Measurements from ENCODE around the gene DNAJC11. TPM values are rescaled to one million over a fixed set of nuclear protein-coding genes. Genes with fewer than 3 reads are reported as not detected.

The DNAJC11 gene
- total and polyA plus RNA-seq, 4 experiments from 2014 or later: 10.5 to 41.6 (median 31.7) TPM

DNA sequence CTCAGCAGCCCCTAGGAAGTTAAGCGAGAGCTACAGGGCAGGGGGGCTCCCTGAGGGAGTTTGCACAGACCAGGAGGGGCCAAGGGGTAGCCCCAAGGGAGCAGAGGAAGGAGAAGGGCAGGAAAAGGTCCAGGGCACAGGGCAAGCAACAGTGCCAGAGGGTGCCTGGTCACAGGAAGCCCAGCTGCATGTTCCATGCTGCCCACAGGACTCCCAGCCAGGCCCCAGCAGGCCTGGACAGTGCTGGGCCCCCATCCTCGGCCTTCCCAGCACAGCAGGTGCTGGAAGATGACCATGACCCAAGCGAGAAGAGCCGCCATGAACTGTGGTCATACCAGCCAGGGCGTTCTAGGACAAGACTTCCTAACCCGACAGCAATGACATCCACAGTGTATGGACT is 110.0 kb downstream of the DNAJC11 start:
- intact Hi-C loops (cut with micrococcal nuclease): no loop called here
- DNase-seq: no peak
- peaks cover 30% of the 10 kb centered on the region for H3K4me1 ChIP-seq (ENCODE audit: insufficient read depth, low read length)
- POLR2A ChIA-PET (ENCODE audit: partially characterized antibody): interaction anchor here (0.8 to 4.7 kb wide), 4 partner anchors 10 to 132 kb away, joined by 3 to 29 read pairs (median 7); partner anchors contain the start of genes KLHL21, NOL9 and ZBTB48
- no peak overlapping the region for H3K4me3 ChIP-seq (ENCODE audit: low read length in 2 of 2)
- H3K9me3 ChIP-seq (ENCODE audit: control insufficient read depth in 1 of 2, low read length in 2 of 2): no peaks in the 10 kb centered on the region
- Mint-ChIP-seq H3K36me3 (peaks cover 22 to 54% of the 10 kb centered on the region in 2 donors), H3K27ac (peak overlapping the region in 2 of 7 donors; percentile 31 to 36), H3K27me3 (no peaks in the 10 kb centered on the region), H3K9me3 (no peaks in the 10 kb centered on the region), H3K4me1 (peaks cover 10 to 49% (median 28%) of the 10 kb centered on the region in 4 donors), H3K4me3 (peak overlapping the region in 1 of 8 donors; percentile 16)
- no peak overlapping the region for H3K27ac ChIP-seq (ENCODE audit: low read depth, low read length)
- peaks cover 64% of the 10 kb centered on the region for H3K36me3 ChIP-seq (ENCODE audit: insufficient read depth, low read length)
- H3K27me3 ChIP-seq (ENCODE audit: insufficient read depth, low read length): no peaks in the 10 kb centered on the region
- CTCF ChIA-PET (ENCODE audit: partially characterized antibody): no interaction called here

DNA sequence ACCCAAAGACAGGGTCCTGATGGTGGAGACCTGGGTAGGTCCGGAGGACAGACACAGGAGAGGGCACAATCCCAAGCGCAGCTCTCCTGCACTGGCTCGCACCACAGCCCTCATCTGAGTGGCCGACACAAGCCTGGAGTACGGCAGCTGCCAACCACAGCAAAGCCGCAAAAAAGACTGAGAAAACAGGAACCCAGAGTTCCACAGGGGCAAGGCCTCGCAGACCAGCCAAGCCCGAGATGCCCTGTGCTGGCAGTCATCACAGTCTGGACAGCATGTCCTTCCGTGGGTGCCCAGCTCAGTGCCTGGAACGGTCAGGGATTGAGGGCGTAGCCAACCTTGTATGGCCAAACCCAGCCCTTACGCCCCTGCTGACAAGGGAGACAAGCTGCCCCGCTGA is 110.4 kb downstream of the DNAJC11 start:
- H3K9me3 Mint-ChIP-seq: no peaks in the 10 kb centered on the region
- H3K4me1 Mint-ChIP-seq: peaks cover 7 to 45% (median 23%) of the 10 kb centered on the region in 4 donors
- Histone ChIP-seq H3K9me3 (ENCODE audit: control insufficient read depth in 1 of 2, low read length in 2 of 2) (no peaks in the 10 kb centered on the region), H3K36me3 (ENCODE audit: insufficient read depth, low read length) (peaks cover 61% of the 10 kb centered on the region), H3K27me3 (ENCODE audit: insufficient read depth, low read length) (no peaks in the 10 kb centered on the region), H3K4me1 (ENCODE audit: insufficient read depth, low read length) (peaks cover 26% of the 10 kb centered on the region), H3K4me3 (ENCODE audit: low read length in 2 of 2) (no peak overlapping the region), H3K27ac (ENCODE audit: low read depth, low read length) (no peak overlapping the region)
- peak overlapping the region in 2 of 8 donors; percentile 13 to 31 for H3K4me3 Mint-ChIP-seq
- peaks cover 18 to 50% of the 10 kb centered on the region in 2 donors for H3K36me3 Mint-ChIP-seq
- ChIA-PET POLR2A (ENCODE audit: partially characterized antibody) (interaction anchor here (0.8 to 4.7 kb wide), 4 partner anchors 11 to 131 kb away, joined by 3 to 29 read pairs (median 7); partner anchors contain the start of genes KLHL21, NOL9 and ZBTB48), CTCF (ENCODE audit: partially characterized antibody) (no interaction called here)
- H3K27ac Mint-ChIP-seq: peak overlapping the region in 5 of 7 donors; percentile 31 to 72 (median 36)
- no peaks in the 10 kb centered on the region for H3K27me3 Mint-ChIP-seq
- intact Hi-C loops (cut with micrococcal nuclease): no loop called here
- no peak for DNase-seq

DNA sequence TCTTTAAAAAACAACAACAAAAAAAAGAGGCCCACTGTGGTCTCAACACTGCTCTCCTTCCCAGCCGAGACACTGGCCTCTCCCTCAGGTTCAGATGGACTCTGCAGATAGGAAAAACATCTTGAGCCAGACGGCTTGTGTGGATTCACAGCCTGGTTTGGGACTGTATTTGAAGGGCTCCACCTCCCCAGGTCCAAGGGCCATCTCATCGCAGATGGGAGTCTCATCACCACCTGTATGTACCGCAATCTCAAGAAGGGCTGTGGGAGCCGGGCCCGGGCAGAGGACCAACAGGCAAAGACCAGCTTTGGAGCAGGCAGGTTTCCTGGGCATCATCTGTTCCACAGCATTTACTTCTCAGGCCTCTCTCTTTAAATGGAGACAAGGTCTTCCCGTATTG is 111.6 kb downstream of the DNAJC11 start:
- no peak for DNase-seq
- CTCF ChIA-PET (ENCODE audit: partially characterized antibody): interaction anchor here (1.2 to 1.4 kb wide), 4 partner anchors 8 to 35 kb away, joined by 3 to 4 read pairs (median 4); partner anchors contain the start of gene TAS1R1
- POLR2A ChIA-PET (ENCODE audit: partially characterized antibody): interaction anchor here (1.5 to 13.0 kb wide), 2 partner anchors 10 kb away, joined by 8 to 273 read pairs; partner anchors contain the start of genes KLHL21 and ZBTB48
- Mint-ChIP-seq H3K27me3 (no peaks in the 10 kb centered on the region), H3K4me3 (no peak overlapping the region), H3K27ac (peak overlapping the region in 4 of 7 donors; percentile 30 to 84 (median 64)), H3K36me3 (peaks cover 8 to 38% of the 10 kb centered on the region in 2 donors), H3K4me1 (peaks cover 3 to 35% (median 17%) of the 10 kb centered on the region in 4 donors), H3K9me3 (no peaks in the 10 kb centered on the region)
- Histone ChIP-seq H3K36me3 (ENCODE audit: insufficient read depth, low read length) (peaks cover 49% of the 10 kb centered on the region), H3K9me3 (ENCODE audit: control insufficient read depth in 1 of 2, low read length in 2 of 2) (no peaks in the 10 kb centered on the region), H3K27ac (ENCODE audit: low read depth, low read length) (no peak overlapping the region), H3K4me3 (ENCODE audit: low read length in 2 of 2) (no peak overlapping the region), H3K4me1 (ENCODE audit: insufficient read depth, low read length) (peaks cover 22% of the 10 kb centered on the region), H3K27me3 (ENCODE audit: insufficient read depth, low read length) (no peaks in the 10 kb centered on the region)
- intact Hi-C loops (cut with micrococcal nuclease): no loop called here

DNA sequence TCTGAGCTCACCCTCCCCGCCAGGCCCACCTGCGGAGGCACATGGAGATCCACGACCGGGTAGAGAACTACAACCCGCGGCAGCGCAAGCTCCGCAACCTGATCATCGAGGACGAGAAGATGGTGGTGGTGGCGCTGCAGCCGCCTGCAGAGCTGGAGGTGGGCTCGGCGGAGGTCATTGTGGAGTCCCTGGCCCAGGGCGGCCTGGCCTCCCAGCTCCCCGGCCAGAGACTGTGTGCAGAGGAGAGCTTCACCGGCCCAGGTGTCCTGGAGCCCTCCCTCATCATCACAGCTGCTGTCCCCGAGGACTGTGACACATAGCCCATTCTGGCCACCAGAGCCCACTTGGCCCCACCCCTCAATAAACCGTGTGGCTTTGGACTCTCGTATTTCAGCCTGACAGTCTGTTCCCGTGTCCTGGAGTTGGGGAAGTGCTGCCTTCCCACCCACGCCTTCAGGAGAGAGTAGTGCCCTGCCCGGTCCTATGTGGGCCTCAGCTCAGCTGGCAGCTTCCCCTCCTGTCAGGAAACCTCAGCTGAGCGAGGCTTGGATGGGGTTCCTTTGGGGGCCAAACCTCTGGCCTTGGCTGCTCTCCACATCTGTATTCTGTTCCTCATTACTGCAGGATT is 112.6 kb downstream of the DNAJC11 start:
- peaks cover 27% of the 10 kb centered on the region for H3K4me1 ChIP-seq (ENCODE audit: insufficient read depth, low read length)
- POLR2A ChIA-PET (ENCODE audit: partially characterized antibody): interaction anchor here (0.6 to 13.0 kb wide), 4 partner anchors 9 to 33 kb away, joined by 3 to 273 read pairs (median 6); partner anchors contain the start of genes KLHL21 and ZBTB48
- Mint-ChIP-seq H3K27ac (peak overlapping the region in 3 of 7 donors; percentile 12 to 75 (median 72)), H3K27me3 (no peaks in the 10 kb centered on the region), H3K4me1 (peaks cover 8 to 41% (median 20%) of the 10 kb centered on the region in 4 donors), H3K9me3 (no peaks in the 10 kb centered on the region), H3K4me3 (no peak overlapping the region), H3K36me3 (peaks cover 3 to 36% of the 10 kb centered on the region in 2 donors)
- CTCF ChIA-PET (ENCODE audit: partially characterized antibody): interaction anchor here (1.2 to 1.4 kb wide), 4 partner anchors 8 to 34 kb away, joined by 3 to 4 read pairs (median 4); partner anchors contain the start of gene TAS1R1
- no peaks in the 10 kb centered on the region for H3K9me3 ChIP-seq (ENCODE audit: control insufficient read depth in 1 of 2, low read length in 2 of 2)
- H3K27me3 ChIP-seq (ENCODE audit: insufficient read depth, low read length): no peaks in the 10 kb centered on the region
- H3K36me3 ChIP-seq (ENCODE audit: insufficient read depth, low read length): peaks cover 39% of the 10 kb centered on the region
- DNase-seq: no peak
- H3K4me3 ChIP-seq (ENCODE audit: low read length in 2 of 2): no peak overlapping the region
- intact Hi-C loops (cut with micrococcal nuclease): no loop called here
- no peak overlapping the region for H3K27ac ChIP-seq (ENCODE audit: low read depth, low read length)

DNA sequence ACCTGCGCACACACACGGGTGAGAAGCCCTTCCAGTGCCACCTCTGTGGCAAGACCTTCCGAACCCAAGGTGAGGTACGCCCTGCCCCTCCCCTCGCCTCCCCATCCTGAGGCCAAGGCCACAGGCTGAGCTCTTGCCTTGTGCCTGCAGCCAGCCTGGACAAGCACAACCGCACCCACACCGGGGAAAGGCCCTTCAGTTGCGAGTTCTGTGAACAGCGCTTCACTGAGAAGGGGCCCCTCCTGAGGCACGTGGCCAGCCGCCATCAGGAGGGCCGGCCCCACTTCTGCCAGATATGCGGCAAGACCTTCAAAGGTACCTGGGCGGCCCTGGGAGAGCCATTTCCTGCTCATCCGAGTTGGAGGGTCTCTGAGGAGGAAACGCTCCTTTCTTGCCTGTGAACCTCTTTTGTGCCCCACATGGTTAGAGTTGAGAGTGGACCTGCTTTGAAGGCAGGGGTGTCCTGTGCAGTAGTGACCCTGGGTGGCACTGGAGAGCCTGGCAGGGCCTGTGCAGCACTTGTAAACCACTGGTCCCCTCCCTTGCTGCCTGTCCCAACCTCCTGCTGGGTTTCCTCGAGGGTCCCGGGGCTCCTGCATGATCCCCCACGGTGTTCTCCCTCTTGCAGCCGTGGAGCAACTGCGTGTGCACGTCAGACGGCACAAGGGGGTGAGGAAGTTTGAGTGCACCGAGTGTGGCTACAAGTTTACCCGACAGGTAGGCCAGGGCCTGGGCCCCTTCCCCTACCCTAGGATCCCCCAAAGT is 113.3 kb downstream of the DNAJC11 start:
- CTCF ChIA-PET (ENCODE audit: partially characterized antibody): interaction anchor here (1.2 to 1.4 kb wide), 4 partner anchors 10 to 33 kb away, joined by 3 to 4 read pairs (median 4); partner anchors contain the start of gene TAS1R1
- peaks cover 32% of the 10 kb centered on the region for H3K36me3 ChIP-seq (ENCODE audit: insufficient read depth, low read length)
- POLR2A ChIA-PET (ENCODE audit: partially characterized antibody): interaction anchor here (0.6 to 13.0 kb wide), 3 partner anchors 8 to 34 kb away, joined by 3 to 273 read pairs (median 8); partner anchors contain the start of genes KLHL21 and ZBTB48
- peak overlapping the region in 1 of 8 donors; percentile 4 for H3K4me3 Mint-ChIP-seq
- no peaks in the 10 kb centered on the region for H3K27me3 Mint-ChIP-seq
- peaks cover 0 to 29% of the 10 kb centered on the region in 2 donors for H3K36me3 Mint-ChIP-seq
- H3K4me1 ChIP-seq (ENCODE audit: insufficient read depth, low read length): peaks cover 27% of the 10 kb centered on the region
- H3K9me3 Mint-ChIP-seq: no peaks in the 10 kb centered on the region
- no peak overlapping the region for H3K4me3 ChIP-seq (ENCODE audit: low read length in 2 of 2)
- intact Hi-C loops (cut with micrococcal nuclease): no loop called here
- H3K9me3 ChIP-seq (ENCODE audit: control insufficient read depth in 1 of 2, low read length in 2 of 2): no peaks in the 10 kb centered on the region
- H3K4me1 Mint-ChIP-seq: peaks cover 8 to 38% (median 20%) of the 10 kb centered on the region in 4 donors
- H3K27ac ChIP-seq (ENCODE audit: low read depth, low read length): no peak overlapping the region
- no peak for DNase-seq
- H3K27ac Mint-ChIP-seq: peak overlapping the region in 4 of 7 donors; percentile 64 to 84 (median 72)
- no peaks in the 10 kb centered on the region for H3K27me3 ChIP-seq (ENCODE audit: insufficient read depth, low read length)

DNA sequence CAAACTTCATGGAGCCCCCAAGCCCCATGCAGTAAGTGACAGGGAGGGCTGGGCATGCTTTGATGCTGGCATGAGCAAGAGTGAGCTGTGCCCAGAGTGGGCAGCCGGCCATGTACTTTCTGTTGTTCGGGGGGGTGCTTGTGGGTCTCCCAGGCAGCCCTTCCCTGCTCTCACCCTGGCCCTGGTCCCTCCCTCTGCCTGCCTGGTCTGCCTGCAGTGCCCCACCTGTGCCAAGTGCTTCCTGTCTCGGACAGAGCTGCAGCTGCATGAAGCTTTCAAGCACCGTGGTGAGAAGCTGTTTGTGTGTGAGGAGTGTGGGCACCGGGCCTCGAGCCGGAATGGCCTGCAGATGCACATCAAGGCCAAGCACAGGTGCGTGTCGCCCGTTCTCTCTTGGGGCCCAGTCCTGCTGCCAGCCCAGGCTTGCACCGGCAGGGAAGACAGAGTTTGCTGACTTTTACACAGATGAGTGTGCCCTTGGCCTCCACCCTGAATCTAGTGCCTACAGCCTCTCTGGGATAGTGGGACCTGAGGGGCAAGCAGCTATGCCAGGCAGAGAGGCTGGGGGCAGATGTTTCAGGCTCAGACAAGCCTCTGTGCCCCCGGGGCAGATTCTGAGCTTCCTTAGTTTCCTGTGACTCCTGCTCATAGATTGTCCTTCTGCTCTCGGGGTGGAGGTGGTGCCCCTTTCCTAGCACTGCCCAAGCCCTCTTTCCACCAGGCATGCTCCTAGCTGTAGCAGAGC is 114.2 kb downstream of the DNAJC11 start:
- CTCF ChIA-PET (ENCODE audit: partially characterized antibody): interaction anchor here (1.2 kb wide), 1 partner anchor 31 kb away, joined by 3 read pairs; no protein-coding TSS in a partner anchor
- POLR2A ChIA-PET (ENCODE audit: partially characterized antibody): interaction anchor here (1.1 to 13.0 kb wide), 2 partner anchors 13 to 324 kb away, joined by 3 to 273 read pairs; partner anchors contain the start of gene KLHL21

More for the DNA sequence above, 114.2 kb downstream of the DNAJC11 start:
- Histone ChIP-seq H3K4me3 (ENCODE audit: low read length in 2 of 2) (no peak overlapping the region), H3K9me3 (ENCODE audit: control insufficient read depth in 1 of 2, low read length in 2 of 2) (no peaks in the 10 kb centered on the region), H3K27ac (ENCODE audit: low read depth, low read length) (no peak overlapping the region), H3K27me3 (ENCODE audit: insufficient read depth, low read length) (no peaks in the 10 kb centered on the region), H3K4me1 (ENCODE audit: insufficient read depth, low read length) (peaks cover 24% of the 10 kb centered on the region), H3K36me3 (ENCODE audit: insufficient read depth, low read length) (peaks cover 23% of the 10 kb centered on the region)
- Mint-ChIP-seq H3K4me1 (peaks cover 9 to 40% (median 22%) of the 10 kb centered on the region in 4 donors), H3K36me3 (peaks cover 0 to 29% of the 10 kb centered on the region in 2 donors), H3K9me3 (no peaks in the 10 kb centered on the region), H3K27me3 (no peaks in the 10 kb centered on the region), H3K4me3 (peak overlapping the region in 1 of 8 donors; percentile 4), H3K27ac (peak overlapping the region; percentile 52 to 87 (median 71))
- DNase-seq: no peak
- intact Hi-C loops (cut with micrococcal nuclease): no loop called here

Measured in CD4-positive, alpha-beta memory T cell (primary cell).